Activated CD8-positive, alpha-beta memory T cell treated with anti-CD3 and anti-CD28 coated beads, Interleukin-2, amount 50 U/mL, for 4 hours (primary cell): ENCODE results near the gene DEFB132.

Experiments used
- DNase-seq: peaks from one replicate; pipeline ENCODE4 v3.0.0-alpha.2; 2020

Gene DEFB132

DNA sequence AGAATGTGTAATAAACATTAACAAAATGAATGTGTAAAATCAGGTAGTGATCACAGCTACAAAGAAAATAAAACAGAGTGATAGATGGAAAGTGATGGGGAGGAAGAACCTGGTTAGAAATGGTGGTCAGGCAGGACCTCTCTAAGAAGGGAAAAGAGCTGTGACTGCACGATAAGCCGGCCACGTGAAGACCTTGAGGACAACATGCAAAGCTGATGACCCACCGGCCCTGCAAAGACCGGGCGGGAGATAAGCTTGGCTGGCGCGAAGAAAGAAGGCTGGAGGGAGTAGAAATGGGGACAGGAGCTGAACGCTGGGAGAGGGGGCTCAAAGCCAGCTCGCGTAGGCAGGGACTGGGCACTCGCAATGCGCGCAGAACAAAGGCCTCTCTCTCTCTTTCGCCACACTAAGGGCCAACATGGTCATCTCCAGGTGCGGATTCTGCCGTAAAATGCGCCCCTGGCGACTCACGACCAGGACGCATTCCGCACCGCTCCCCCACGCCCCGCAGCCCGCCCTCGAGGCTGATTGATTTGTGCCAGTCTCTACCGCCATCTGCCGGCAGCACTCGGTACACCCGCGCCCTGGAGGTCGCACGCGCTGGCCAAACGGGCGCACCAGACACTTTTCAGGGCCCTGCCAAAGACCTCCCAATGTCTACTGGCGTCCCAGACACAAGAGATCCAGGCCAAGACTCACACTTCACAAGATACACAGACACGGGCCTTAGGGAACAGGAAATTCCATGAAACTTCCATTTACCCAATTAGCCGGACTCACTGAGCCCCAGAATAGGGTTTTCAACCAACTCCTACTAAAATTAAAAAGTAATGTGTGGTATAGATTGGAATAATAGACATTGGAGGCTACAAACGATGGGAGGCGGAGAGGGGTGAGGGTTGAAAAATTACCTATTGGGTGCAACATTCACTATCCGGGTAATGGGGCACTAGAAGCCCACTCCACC, 9.4 kb downstream of the DEFB132 start:
- DNase-seq: peak; percentile 91

DNA sequence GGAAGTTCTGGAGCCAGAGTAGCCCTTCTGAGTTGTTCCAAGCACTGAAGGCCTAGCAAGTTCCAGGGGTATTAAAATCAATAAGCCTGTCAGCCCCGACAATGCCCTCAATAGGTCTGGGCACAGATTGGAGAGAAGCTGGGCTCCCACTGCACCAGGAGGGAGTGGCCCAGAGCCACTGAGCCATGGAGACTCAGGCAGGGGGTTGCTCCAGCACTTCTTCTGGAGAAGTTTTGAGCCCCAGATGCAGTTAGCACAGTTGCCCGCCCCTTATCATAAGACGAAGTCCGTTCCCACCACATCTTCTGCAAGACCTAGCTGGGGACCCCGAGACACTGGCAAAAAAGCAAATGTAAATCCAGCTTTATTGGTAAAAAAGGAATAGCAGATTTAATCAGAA, 13.0 kb downstream of the DEFB132 start:
- DNase-seq: no peak

DNA sequence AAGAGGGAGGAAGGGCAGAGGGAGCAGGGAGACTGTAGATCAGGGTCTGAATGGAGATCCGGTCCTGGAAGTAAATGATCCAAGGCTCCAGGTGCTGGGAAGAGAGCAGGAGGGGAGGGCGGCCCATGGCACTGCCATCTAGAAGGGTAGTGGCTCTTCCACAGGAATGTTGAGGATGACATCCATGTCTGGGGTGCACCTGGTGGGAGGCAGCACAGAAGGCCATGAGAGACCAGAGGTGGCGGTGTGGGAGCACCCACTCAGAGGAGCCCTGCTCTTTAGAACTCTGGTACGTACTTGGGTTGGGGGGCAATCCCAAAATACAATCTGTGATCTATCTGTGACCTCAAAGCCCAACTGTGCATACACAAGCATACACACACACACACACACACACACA, 13.5 kb downstream of the DEFB132 start:
- DNase-seq: no peak

DNA sequence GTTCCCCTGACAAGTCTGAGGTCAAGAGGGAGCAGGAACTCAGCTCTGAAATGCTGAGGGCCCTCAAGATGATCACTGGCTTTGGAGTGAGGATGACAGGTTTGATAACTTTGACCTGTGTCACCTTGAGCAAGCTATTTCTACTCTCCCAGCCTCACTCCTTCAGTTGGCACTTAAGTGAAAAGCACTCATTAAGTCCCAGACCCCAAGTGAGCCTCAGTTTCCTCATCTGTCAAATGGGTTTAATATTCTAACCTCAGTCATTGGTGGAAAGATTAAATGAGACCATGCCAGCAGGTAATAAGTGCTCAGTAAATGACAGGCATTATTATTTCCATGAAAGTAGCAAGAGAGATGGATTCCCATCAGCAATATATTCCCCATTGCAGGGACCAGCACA, 14.0 kb downstream of the DEFB132 start:
- no peak for DNase-seq

DNA sequence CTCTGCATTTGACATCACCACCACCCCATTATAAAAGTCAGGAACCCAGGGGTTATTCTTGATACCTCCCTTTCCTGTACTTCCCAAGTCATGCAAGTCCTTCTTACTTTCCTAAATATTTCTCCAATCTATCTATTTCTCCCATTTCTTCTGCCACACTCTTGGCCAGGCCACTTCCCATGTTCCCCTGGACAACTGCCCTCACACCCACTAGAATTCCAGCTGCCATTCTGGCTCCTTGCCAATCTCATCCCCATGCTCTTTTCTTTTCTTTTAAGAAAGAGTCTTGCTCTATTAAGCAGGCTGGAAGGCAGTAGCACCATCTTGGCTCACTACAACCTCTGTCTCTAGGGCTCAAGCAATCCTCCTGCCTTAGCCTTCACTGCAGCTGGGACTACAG, 15.2 kb downstream of the DEFB132 start:
- DNase-seq: no peak

DNA sequence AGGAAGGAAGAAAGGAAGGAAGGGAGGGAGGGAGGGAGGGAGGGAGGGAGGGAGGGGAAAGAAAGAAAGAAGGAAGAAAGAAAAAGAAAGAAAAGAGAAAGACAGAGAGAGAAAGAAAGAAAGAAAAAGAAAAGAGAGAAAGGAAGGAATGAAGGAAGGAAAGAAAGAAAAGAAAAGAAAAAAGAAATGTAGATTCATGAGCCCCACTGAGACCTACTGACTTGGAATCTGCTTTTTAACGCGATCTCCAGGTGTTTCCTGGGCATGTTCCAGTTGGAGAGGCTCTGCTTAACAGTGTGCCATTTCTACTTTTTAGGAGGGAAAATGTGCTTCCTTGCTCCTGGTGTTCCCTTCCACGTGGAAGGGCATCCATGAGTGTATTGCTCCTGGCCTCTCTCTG, 16.4 kb downstream of the DEFB132 start:
- DNase-seq: no peak

DNA sequence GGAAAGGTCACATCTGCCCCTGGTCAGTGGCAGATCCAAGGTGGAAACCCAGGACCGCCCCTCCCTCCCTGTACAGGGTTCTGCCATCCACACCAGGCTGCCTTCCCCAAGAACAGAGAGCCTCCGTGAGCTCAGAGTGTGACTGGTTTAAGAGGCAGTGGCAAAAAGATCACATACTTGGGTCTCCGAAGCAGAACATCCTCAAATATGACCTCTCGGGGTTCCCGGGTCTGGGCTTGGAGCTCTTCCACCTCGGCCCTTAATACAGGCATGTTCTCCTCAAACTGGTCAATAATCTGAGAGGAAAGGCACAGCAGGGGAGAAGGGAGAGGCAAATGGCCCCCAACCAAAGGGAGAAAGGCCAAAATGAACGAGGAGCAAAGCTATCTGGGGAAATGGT, 18.3 kb downstream of the DEFB132 start:
- DNase-seq: no peak

DNA sequence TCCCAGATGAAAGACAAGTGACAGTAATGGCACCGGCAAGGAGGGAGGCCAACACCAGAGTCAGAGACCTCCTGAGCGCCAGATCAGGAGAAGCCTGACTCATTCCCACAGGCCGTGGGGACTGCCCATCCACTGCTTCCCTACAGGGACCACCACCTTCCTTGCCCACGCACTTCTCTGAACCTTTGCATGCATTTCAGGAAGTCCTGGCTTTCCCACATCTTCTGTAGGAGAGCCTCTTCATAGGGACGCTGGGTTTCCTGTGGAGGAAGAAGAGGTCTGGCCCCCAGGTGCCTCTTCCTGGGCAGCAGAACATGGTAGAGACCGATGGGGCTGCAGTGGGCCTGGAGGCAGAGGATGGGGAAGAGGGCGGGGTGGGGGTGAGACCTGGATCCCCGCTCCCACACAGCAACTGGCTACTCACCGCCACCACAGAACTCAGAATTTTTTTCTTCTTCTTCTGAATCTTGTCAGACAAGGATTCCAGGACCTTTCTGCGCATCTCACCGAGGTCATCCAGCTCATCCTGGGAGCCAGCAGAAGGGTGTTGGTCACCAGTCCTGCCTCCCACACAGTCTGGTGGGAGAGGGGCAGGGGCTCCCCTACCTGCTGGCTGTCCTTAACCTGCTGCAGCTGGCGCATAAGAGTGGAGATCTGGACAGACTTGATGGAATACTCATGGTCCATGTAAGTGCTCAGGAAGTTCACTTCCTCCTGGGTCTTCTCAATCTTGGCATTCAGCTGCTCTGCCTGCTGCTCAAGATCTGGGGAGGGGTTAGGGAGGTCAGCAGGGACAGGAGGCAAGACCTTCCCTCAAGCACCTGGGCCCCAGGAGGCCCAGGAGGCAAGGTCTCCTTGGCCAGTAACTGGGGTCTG, 19.3 kb downstream of the DEFB132 start:
- no peak for DNase-seq

DNA sequence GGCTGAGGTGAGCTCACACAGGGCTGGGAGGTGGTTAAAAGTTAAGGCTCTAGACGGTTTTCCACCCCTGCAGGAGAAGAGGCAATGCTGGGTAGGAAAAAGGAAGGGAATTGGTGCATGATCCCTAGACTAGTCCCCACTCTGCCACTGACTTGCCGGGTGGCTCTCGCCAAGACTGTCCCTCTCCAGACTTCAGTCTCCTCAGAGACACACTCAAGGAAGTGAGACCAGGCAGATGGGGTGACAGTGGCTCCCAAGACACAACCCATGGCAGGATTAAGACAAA, 19.9 kb downstream of the DEFB132 start:
- DNase-seq: no peak

DNA sequence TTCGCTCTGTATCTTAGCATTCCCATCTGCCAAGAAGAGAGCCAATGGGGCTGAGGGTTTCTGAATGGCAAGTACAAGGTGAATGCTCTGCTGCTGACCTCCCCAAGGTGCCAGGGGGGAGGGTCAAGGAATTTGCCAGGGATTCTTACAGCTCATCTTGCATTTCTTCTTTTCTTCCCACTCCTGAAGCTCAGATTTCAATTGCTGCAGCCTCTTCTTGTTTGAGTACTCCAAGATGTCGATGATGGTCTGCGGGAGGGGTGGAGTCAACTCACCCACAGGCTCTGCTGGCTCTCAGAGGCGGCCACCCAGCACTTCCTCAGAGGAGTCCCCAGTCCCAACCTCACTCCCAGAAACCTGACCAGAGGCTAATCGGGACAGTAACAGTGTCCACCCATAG, 20.7 kb downstream of the DEFB132 start:
- no peak for DNase-seq

DNA sequence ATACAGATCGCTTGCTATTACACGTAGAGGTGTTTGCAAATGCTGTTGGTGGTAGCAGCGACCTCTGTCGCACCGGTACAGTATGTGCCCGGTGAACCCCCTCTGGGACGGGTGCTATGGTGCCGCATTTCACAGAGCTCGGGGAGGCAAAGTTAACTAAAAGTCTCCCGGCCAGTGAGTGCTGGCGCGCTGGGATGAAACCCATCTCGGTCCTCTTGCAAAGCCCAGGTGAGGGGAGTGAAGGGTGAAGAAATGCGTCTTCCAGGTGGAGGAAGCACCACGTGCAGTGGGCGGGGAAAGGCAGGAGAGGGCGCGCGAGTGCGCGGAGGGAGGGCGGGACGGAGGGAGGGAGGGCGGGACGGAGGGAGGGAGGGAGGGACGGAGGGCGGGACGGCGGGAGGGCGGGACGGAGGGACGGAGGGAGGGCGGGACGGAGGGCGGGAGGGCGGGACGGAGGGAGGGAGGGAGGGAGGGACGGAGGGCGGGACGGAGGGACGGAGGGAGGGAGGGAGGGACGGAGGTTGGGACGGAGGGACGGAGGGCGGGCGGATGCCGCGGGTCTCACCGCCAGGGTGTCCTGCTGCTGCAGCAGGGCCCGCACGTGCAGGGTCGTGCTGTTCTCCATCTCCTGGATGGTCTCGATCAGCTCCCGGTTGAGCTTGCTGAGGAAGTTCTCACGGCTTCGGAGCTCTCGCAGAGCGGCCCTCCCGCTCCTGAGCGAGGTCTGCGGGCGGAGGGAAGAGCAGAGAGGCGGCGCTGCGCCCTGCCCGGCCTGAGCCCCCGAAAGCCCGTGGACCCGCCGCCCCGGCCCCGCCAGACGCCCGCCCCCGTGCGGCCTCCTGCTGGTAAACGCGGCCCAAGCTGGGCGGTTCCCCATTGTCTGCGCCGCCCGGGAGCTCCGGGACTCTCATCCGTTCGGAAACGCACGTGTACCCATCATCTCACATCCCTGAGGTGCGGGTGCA, 21.4 kb downstream of the DEFB132 start:
- no peak for DNase-seq

DNA sequence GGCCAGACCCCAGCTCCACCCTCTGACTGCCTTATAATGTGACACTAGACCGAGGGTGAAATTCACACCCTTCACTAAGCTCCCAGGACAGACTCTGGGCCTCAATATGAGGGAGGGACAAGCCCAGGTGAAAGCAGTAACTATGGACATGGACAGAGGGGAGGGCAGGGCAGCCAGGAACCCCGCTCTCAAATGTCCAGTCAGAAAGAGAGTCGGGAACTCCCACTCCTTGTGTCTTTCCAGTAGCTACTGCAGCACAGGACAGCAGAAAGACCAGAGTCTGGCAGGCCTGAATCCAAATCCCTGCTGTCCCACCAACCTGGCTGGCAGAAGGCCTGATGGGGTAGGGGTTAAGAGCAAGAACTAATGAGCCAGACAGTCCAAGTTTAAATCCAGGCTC, 26.6 kb downstream of the DEFB132 start:
- DNase-seq: no peak

DNA sequence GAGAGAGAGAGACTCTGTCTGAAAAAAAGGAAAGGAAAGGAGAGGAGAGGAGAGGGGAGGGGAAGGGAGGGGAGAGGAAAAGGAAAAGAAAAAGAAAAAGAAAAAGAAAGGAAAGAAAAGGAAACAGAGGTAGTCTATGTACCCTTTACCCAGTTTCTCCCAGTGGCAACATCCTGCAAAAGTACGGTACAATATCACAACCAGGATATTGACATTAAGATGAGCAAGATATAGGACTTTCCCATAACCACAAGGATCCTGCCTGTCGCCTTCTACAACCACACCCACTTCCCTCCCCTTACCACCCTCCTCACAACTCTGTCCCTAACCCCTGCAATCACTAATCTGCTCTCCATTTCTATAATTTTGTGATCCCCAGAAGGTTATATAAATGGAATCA, 29.0 kb downstream of the DEFB132 start:
- DNase-seq: no peak

DNA sequence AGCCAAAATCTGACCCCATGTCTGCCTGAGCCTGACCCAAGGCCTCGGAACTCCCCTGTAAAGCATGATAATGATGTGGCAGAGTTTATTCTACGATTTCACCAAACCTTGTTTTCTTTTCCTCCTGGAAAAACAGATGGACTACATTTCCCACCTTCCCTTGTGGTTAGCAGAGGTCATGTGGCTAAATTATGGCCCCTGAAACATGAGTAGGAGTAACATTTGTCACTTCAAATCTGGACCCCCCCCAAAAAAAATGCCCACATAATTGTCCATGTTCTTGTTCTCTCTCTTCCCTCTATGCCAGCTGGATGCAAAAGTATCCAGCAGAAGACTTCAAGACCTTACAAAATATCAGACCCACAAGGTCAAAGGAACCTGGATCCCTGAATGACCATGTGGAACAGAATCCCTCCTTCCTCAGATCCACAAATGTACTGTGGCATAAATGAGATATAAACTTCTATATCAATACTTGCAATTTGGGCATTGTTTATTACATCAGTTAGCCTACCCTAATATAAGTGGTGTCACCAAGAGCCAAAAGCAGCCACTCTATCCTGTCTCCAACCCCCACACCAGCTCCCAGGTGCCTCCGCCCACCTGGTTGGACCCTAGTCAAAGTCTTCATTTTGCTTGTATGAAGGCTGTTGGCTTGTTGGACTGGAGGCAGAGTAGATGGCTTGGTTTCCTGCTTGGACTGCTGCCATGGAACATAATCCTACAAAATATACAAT, 31.6 kb downstream of the DEFB132 start:
- no peak for DNase-seq

DNA sequence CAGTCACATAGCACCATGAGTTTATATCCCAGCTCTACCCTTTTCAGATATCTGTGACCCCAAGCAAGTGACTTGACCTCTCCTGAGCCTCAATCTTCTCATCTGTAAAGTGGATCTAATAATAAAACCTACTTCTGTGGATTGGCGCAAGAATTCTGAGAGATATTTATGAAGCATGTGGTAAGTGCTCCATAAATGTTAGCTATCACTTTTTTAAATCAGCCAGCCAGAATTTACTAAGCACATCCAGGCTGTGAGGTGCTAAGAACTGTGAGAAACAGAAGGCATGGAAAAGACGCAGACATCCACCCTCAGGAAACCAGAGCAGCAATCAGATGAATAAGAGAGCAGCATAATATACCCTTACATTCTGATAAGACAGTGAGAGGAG, 32.2 kb downstream of the DEFB132 start:
- no peak for DNase-seq

DNA sequence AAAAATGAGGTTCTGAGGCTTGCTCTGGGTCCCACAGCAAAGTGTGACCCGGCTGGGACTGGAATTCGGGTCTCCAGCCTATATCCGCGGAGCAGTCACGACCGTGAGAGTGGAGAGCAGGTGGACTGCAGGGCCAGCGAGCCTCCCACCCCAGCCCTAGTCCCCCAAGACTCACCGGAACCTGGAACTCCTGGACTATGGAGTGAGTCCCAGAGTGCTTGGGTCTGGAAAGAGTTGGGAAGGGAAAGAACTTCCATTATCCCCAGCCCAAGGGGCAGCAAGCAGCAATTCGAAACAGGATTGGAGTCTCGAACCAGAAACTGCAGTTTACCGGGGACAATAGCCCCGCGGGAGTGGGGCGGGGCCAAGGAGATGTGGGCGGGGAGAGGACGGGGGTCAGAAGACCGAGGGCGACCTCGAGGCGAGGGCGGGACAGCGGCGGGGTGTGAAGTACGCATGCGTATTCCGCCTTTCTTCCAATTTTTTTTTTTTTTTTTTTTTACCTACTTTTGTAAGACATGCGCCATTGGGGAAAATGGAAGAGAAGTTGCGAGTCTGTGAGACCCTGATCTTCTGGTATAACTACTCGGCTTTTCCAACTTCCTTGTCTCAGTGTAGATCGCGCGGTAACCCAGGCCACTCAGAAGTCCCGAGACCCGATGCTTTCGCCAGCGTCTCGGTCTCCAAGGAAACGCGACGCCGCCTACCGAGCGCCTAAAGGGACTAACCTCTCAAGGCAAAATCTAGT, 32.7 kb downstream of the DEFB132 start, which contains the start of gene C20orf96:
Gene C20orf96 (minus strand): TSS at position 667 of the 748 bp plus-strand sequence. CDS start 140 bp downstream, at position 527.
- peak; percentile 85 for DNase-seq

DNA sequence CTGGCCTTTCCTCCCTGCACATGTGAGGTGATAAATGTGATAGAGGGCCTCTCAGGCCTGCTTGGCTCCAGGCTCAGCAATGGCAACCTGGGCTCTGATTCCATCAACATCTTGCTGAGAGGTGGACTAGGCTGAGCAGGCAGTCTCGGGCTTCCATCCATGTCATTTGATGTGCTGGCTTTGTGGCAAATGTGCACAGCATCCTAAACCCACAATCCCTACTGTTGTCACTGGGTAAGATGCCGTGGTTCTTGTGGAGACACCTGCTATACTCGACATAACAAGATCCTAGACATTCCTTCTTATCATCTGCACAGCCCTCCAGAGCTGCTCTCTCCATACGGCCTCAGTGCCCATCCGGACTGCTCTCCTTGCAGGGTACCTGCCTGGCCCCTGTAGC, 37.1 kb downstream of the DEFB132 start:
- no peak for DNase-seq

DNA sequence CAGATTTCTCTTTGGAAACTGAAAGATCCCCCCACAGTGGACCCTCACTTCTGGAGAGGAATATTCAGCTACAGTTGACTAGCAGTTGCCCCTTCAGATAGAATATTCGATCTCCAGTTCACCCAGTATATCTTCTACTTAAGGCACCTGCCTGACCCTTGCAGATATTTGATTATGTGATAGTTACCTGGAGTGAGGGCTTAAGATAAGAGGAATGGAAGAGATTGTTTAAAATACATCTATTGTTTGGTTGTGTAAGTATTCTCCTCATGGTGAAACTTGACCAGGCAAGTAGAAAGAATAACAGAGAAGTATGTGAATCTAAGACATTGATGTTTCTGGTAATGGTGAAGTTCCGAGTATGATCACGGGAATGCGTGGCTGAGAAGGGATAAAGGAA, 38.3 kb downstream of the DEFB132 start:
- DNase-seq: no peak

DNA sequence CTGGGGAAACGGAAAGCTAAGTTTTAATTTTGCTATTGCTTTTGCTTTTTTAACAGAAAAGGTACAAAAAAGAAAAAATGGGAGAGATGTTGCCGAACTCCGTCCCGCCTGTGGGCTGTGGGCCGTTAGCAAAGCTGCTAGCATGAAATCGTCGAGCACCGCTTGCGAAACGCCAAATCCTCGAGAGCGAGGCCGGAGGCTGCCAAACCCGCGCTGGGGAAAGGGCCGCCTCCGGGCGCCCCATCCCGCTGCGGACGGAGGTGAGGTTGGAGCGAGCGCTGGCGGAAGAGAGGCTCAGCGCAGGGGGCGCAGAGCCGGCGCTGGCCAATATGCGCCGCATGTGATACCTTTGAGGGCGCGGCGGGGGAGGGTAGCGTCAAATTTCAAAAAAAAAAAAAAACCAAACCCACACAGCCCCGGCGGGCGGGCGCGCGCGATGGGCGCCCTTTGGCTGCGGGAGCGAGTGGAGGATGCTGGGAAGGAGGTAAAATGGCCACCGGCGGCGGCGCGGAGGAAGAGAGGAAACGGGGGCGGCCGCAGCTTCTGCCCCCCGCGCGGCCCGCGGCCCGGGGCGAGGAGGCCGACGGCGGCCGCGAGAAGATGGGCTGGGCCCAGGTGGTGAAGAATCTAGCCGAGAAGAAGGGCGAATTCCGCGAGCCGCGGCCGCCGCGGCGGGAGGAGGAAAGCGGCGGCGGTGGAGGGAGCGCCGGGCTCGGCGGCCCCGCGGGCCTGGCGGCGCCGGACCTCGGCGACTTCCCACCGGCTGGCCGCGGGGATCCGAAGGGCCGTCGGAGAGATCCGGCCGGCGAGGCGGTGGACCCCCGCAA, 39.8 kb downstream of the DEFB132 start, which contains the start of gene ZCCHC3:
Gene ZCCHC3 (plus strand): TSS at position 473 of the 827 bp plus-strand sequence. CDS start 17 bp downstream, at position 490.
- DNase-seq: peak; percentile 83
